Stimulated activated CD4-positive, alpha-beta T cell treated with anti-CD3 and anti-CD28 coated beads, Interleukin-2, amount 100 ng/mL, for 48 hours (primary cell): Measurements from ENCODE around the gene CBX8.

Experiments
- DNase-seq, 2 donors: peaks; one replicate each; pipeline ENCODE4 v3.0.0-alpha.2; 2020

CBX8 gene

DNA sequence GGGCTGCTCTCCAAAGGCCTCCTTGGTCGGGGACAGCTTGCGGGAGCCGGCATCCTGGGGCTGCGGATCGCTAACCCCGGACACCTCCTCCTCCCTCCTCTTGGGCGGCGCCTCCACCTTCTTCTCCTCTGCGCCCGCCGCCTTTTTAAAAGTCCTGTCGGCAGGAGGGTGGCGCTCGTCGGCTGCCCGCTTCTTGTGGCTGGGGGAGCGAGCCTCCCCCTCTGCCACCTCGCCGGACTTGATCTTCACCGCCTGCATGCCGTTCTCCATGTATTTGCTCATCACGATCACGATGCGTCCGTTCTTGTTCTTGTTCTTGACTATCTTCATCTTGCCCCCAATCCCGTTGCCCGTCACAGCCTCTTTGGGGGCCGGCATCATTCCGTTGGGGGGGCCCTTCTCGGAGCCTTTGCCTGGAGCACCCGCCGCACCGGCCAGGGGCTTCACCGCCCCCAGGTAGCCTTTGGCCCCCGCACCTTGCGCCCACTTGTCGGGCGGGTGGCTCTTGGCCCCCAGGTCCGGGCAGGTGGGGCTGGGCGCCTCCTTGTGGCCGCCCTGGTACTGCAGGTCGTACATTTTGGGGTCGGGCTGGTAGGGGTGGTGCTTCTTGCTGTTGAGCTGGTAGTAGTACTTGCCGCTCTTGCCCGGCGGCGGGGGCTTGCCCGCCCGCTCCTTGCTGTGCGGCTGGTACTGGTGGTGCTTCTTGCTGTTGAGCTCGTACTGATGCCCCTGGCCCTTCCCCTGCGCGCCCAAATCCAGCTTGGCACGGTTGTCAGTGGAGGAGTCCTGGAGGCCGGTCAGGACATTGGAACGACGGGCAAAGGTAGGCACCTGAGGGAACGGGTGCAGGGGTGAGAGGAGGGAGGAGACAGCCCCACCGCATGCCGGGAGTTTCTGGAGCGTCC, 37.9 kb upstream of the CBX8 start:
- peak in 1 of 2 donors; percentile 60 for DNase-seq

GRCh38 chr17:79833744-79834564, 37.1 kb upstream of the CBX8 start:
- no peak for DNase-seq

DNA sequence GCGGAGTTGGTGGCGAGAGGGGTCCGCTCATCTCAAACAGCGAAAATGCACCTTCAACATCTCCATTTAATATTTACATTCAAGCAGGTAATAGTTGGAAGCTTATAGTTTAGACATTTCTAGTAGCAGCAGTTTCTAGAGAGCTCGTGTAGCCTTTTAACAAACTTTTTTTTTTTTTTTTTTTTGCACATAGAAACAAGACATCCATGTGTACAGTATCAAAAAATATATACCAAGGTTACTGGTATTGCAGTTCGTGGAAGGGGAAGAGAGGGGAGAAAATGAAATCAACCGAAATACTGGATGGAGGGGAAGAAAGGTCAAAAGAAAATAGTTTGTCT, 36.2 kb upstream of the CBX8 start:
- no peak for DNase-seq

DNA sequence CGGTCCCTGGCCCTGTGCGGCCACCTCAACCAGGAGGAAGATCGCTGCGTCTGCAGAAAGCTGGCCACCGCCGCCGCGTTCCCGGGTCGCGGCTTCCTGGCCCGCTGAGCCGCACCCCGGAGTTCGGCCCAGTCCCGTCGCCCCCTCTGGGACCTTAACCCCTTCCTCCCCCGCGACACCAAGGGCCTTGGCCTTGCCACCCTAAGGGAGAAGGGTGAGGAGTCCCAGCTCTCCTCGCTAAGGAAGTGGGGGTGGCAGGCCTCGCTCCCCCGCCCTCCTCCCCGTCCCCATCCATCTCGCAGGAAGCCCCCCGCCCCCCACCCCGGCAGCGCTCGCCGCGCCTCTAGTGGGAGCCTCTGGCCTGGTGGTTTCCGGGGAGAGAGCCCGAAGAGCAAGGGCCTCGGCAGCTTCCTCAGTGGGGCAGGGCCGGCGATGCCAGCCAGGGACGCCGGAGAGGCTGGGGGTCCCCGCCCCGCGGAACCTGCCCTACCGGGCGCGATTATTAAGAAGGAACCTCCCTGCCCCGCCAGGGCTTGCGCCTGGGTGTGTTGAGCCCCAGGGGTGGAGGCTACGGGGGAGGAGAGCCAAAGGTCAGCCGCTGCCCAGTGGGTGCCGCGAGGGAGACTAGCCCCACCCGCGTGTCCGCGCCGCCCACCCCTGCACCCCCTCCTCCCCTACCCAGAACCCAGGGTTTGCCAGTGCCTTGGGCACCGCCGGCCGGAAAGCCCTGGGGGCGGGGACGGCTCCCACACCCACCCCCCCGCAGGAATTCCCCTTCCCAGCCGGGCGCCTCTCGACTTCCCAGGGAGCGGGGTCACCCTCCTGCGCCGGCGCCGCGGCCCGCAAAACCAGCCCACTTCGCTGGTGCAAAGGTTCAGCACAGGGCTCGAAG, 35.6 kb upstream of the CBX8 start:
- no peak for DNase-seq

DNA sequence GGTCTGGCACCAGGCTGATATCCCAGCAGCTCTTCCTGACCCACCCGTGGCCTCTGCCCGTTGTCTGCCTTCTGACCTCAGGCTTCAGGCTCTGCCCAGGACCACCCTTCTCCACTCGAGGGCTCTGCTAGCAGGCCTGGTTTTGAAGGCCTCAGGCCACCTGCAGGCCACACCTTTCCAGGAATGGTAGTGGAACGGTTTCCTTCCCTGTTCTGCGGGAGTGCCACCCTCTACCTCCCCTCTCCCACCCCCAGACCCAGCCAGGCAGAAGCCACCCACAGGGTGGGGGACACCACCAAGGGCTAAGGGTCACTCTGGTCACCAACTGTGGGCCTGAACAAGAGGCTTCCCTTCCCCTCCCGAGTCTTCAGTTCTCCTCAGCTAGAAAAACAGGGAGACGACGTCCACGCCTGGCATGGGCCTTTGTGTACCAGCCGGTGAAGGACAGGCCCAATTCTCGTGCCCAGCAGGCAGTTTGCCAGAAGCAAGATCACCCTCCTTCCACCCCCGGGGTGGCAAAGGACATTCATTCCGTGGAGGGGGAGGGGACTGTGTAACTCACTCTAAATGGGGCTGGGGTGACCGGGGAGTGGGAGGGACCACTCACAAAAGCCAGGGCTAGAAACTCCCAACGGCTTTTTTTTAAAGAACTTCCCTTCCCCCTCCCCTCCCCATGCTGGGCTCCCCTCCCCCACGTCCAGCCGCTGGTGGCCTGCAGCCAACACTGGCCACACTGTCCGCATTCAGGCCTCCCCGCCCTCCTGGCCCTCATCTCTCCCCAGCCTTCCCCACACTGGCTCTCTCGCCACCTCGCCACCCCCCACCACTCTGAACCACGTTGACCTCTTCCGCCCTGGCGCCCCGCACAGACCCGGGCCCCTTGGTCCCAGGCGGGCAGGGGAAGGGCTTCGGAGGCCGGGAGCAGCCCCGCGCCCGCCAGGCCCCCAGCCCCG, 34.7 kb upstream of the CBX8 start:
- no peak for DNase-seq

- DNase-seq, result no peak
These were observed 33.9 kb upstream of the CBX8 start for GRCh38 chr17:79830763-79831264.

DNA sequence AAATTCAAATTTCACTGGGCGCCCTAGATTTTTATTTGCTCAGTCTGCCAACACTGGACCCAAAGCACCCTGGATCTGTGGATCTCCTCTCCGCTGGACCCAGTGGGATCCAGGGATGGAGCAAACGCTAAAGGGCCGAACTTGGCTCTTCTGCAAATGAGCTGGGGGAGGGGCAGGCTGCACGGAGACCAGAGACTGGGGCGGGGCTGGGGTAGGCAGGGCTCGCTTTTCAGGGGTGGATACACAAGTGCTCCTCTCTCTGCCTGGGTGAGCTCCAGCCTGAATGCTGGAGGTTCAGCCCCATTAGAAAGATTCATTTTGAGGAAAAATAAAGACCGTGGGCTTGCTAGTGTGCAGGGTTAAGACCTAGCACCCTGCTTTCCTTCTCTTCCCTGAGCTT, 33.4 kb upstream of the CBX8 start:
- no peak for DNase-seq

- no peak for DNase-seq
These were observed 32.6 kb upstream of the CBX8 start for GRCh38 chr17:79829457-79829856.

DNA sequence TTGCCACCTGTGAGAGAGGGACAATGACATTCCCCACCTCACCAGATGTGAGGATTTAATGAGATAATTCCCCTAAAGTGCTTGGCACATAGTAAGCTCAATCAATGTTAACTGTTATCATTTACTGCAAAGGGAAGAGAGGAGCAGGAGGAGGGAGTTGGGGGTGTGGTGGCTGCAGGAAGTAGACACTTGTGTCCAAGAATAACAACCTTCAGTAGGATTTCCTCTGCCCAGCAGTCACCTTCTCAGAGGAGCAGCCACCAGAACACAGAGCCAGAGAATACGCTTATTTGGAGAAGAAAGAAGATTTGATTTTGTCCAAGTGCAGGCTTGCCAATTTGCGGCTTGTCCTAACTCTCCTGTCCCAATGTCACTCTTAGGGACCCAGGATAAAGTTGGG, 32.1 kb upstream of the CBX8 start:
- DNase-seq, result no peak

GRCh38 chr17:79826841-79827578, 30.1 kb upstream of the CBX8 start:
- DNase-seq, result no peak

DNA sequence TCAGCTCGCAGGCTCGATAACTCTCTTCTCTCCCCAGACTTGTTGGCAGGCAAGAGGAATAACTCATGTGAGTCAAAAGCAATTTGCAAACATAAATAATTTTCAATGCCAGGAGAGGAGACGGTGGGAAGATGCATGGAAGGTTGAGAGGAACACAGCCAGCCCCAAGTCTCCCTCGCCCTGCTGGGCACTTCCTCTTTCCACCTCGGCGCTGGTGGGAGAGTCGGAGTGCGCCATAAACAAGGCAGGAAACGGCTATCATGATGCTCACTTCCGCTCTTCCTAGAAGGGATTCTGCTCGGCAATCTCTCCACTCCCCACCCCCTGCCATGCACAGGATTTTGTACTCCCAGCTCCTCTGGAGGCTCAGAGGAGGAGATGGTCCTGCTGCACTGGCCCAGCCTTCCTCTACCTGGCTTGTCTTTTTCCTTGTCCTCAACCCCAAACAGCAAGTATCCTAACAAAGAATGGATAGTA, 29.4 kb upstream of the CBX8 start:
- no peak for DNase-seq

GRCh38 chr17:79825580-79825921, 28.7 kb upstream of the CBX8 start:
- DNase-seq, result no peak

- no peak for DNase-seq
These were observed 28.2 kb upstream of the CBX8 start for GRCh38 chr17:79824893-79825579.

DNA sequence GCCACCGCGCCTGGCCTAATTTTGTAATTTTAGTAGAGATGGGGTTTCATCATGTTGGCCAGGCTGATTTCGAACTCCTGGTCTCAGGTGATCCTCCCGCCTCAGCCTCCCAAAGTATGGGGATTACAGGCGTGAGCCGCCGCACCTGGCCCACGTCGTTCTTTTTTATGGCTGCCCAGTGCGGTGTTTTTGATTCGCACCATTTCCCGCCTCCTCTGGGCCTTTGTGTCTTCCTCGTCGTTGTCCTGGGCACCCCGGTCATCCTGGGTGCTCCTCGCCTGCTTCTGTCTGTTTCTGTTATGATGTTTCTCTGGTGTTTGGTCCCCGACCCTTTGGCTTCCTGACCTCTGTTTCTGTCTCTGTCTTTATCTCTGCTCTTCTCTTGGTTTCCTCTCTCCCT, 27.4 kb upstream of the CBX8 start:
- DNase-seq, result no peak

DNA sequence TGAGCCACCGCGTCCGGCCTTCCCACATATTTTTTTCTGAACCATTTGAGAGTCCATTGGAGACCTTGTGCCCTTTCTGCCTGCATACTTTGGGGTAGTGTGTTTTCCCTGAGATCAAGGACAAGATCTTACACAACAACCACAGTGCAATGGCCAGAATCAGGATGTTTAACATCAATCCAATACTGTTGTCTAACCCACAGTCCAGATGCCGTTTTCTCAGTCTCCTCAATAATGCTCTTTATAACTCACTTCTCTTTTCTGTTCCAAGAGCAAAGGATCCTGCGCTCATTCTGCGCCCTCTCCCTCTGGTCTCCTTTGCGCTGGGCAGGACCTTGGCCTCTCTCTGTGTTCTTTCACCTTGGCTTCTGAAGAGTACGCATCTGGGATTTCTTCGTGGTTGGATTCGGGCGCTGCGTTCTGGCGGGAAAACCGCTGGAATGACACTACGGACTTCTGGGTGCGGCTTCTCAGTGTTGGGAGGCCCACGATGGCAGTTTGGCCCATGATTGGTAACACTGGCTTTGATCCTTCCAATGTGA, 25.8 kb upstream of the CBX8 start:
- DNase-seq, result no peak

- no peak for DNase-seq
These were observed 24.6 kb upstream of the CBX8 start for GRCh38 chr17:79821331-79822095.

DNA sequence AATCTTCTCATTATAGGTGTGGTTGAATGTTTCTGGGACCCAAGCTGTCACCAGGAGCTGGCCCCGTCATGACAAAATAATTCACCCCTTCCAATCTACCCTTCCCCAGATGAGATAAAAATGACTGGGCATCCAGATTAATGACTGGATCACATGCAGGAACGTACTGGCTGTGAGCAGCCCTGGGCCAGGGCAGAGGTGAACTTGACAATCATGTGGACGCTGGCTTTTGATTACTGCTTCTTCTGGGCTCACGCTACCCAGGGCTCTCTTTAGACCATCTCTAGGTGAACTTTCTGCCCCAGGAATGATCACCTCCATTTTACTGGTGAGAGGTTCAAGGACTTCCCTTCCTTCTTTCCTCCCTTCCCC, 24.1 kb upstream of the CBX8 start:
- DNase-seq, result no peak

GRCh38 chr17:79819534-79820276, 22.8 kb upstream of the CBX8 start:
- no peak for DNase-seq

DNA sequence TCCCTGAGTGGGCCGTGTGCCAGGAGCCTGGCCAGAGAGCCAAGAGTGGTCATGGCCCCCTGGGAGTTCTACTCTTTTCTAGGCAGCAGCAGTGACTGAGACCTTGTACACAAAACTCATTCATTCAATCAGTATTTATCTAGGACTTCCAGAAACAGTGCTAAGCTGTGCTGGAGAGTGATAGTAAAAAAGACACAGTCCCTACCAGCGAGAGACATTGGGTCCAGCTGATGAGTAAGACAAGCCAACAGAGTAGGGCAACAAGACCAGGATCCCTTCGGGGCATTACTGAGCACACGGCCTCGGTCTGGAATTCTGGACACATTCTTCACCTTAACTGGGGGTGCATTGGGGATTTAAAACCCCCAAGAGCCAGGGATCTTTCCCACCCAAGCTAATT, 22.2 kb upstream of the CBX8 start:
- DNase-seq, result no peak
